Calu3 (cell line): ENCODE measurements around the gene SLC22A23. TPM values are rescaled to one million over a fixed set of nuclear protein-coding genes. Genes with fewer than 3 reads are reported as not detected.

Experiments
- BruUV-seq: library from RNA; stranded (reverse); fragments of 400-500 nt; replicated peaks from 2 replicates; lab custom pipeline; 2021; lab: Mats Ljungman, UMichigan
- CTCF ChIA-PET: fragments of 300-600 bp; sonication (Branson Sonifier 250); formaldehyde crosslinking; loops from one replicate; lab custom pipeline; 2022; ENCODE audit warnings: antibody characterized with exemption; lab: Charles Lee
- DNase-seq: peaks from one replicate; pipeline ENCODE4 v3.0.0; 2022
- H3K27ac Mint-ChIP-seq: one replicate; pipeline ENCODE4 v1.8.0; 2022; ENCODE audit warnings: mixed read lengths; ENCODE audit not compliant: unreplicated experiment
- H3K27me3 Mint-ChIP-seq: one replicate; pipeline ENCODE4 v1.8.0; 2022; ENCODE audit warnings: mixed read lengths; ENCODE audit not compliant: unreplicated experiment
- H3K36me3 Mint-ChIP-seq: one replicate; pipeline ENCODE4 v1.8.0; 2022; ENCODE audit warnings: mild to moderate bottlenecking, moderate library complexity, mixed read lengths; ENCODE audit not compliant: insufficient read depth, unreplicated experiment
- H3K4me1 Mint-ChIP-seq: one replicate; pipeline ENCODE4 v1.8.0; 2022; ENCODE audit warnings: mild to moderate bottlenecking, low read depth, mixed read lengths; ENCODE audit not compliant: unreplicated experiment
- H3K4me3 Mint-ChIP-seq: one replicate; pipeline ENCODE4 v1.8.0; 2022; ENCODE audit warnings: mild to moderate bottlenecking, low read depth, moderate library complexity, mixed read lengths; ENCODE audit not compliant: unreplicated experiment
- H3K9me3 Mint-ChIP-seq: one replicate; pipeline ENCODE4 v1.8.0; 2022; ENCODE audit warnings: low read depth, mixed read lengths; ENCODE audit not compliant: unreplicated experiment
- intact Hi-C: fragments of 100-400 bp; cut with micrococcal nuclease; formaldehyde crosslinking; loops from one replicate; pipeline ENCODE4 v1.10.0; 2022; ENCODE audit not compliant: unreplicated experiment
- total RNA-seq: library from RNA; stranded (reverse); gene quantifications from 2 replicates; pipeline ENCODE4 v1.2.3, GENCODE V29; 2022
- TF ChIP-seq, protein P1 (sequence below): fragments of 200-600 bp; IDR thresholded peaks from one replicate; pipeline ENCODE4 v1.8.0; 2022; ENCODE audit warnings: antibody characterized with exemption; ENCODE audit not compliant: unreplicated experiment

SLC22A23 gene
- total RNA-seq, 1 experiment from 2014 or later = 3.9 TPM

DNA sequence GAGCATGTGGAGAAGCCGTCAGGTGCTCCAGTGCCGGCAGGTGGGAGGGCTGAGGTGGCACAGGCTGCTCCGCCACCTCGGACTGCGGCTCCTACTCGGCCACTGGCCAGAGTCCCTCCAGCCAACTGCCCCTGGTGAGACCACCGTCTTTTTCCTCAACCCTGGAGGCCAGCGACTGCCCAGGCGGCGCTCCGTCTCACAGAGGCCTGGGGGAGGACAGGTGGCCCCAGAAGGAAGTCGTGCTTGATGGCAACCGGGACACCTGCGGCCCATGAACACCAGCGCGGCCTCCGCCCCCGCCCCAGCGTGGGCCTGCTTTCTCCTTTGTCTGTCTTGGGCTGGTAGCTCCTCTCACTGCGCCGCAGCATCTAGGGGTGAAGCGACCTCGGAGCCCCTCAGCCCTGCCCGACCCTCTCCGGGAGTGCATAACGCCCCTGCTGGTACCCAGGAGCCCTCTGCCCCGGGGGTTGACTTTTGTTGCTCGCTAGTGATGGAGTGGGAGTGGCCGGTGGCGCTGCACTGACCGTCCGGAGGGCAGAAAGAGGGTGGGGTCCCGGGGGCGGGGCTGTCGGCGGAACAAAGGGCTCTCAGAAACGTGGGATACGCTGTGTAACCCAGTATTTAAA is 228.7 kb downstream of the SLC22A23 start:
- TF ChIP-seq, protein P1, sequence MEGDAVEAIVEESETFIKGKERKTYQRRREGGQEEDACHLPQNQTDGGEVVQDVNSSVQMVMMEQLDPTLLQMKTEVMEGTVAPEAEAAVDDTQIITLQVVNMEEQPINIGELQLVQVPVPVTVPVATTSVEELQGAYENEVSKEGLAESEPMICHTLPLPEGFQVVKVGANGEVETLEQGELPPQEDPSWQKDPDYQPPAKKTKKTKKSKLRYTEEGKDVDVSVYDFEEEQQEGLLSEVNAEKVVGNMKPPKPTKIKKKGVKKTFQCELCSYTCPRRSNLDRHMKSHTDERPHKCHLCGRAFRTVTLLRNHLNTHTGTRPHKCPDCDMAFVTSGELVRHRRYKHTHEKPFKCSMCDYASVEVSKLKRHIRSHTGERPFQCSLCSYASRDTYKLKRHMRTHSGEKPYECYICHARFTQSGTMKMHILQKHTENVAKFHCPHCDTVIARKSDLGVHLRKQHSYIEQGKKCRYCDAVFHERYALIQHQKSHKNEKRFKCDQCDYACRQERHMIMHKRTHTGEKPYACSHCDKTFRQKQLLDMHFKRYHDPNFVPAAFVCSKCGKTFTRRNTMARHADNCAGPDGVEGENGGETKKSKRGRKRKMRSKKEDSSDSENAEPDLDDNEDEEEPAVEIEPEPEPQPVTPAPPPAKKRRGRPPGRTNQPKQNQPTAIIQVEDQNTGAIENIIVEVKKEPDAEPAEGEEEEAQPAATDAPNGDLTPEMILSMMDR = no peak
- no peak for DNase-seq
- H3K36me3 Mint-ChIP-seq = peaks cover 16% of the 10 kb centered on the region
- H3K9me3 Mint-ChIP-seq = no peaks in the 10 kb centered on the region
- intact Hi-C loops = no loop called here
- no peak overlapping the region for H3K27ac Mint-ChIP-seq
- H3K4me3 Mint-ChIP-seq = peak overlapping the region; percentile 64
- no TSS peak for BruUV-seq
- peaks cover 90% of the 10 kb centered on the region for H3K27me3 Mint-ChIP-seq
- CTCF ChIA-PET = no interaction called here
- peaks cover 11% of the 10 kb centered on the region for H3K4me1 Mint-ChIP-seq

- CTCF ChIA-PET = no interaction called here
- H3K27ac Mint-ChIP-seq = no peak within 1 kb of the TSS
- TF ChIP-seq, protein P1 = no peak
- BruUV-seq = no TSS peak
- H3K4me3 Mint-ChIP-seq = peak within 1 kb of the TSS; percentile 64
- H3K9me3 Mint-ChIP-seq = no peaks in the 10 kb centered on the region
- peak; percentile 16 for DNase-seq
- intact Hi-C loops = no loop called here
- H3K27me3 Mint-ChIP-seq = peaks cover 84% of the 10 kb centered on the region
- H3K36me3 Mint-ChIP-seq = peaks cover 16% of the 10 kb centered on the region
- H3K4me1 Mint-ChIP-seq = peaks cover 11% of the 10 kb centered on the region
Observed at GRCh38 chr6:3227363-3228045, 229.3 kb downstream of the SLC22A23 start, which contains the start of gene TUBB2B. TUBB2B (minus strand) TSS chr6:3227653; CDS start chr6:3227543, 110 bp downstream.

DNA sequence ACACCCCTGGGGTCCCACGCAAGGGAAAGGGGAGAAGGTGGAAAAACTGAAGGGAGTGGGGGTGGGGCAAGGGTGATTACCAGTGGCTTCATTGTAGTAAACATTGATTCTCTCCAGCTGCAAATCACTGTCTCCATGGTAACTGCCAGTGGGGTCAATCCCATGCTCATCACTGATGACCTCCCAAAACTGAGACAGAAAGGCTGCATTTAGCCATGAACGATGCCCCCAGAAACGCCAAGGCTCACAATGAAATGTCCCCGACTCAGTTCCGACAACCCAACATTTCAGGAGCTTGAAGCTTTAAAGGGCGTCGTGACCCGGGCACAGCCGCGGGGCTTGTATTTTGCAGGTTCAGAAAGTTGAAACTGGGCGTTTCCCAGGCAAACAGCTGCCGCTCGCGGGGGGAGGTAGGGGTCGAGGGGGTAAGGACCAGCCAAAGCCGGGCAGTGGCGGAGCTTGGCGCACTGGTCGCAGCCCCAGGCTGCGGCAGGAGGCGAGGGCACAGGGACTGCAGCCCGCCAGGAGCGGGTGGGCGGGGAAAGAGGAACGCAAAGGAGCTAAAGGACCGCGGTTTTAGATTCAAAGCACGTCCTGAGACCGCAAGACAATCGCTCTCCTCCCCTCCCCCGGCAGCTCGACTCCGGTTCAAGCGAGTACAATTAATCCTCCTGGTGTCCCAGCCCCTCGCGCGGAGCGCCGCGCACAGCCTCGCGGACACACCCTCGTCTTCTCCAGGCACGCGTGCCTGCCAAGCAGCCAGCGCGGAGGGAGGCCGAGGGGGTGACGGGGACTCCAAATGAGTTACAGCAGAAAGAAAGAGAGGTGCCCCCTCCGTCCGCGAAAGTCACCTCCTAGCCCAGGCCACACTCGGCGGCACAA is 230.1 kb downstream of the SLC22A23 start:
- Mint-ChIP-seq H3K27ac (no peak overlapping the region), H3K4me3 (peak overlapping the region; percentile 64), H3K4me1 (peaks cover 11% of the 10 kb centered on the region), H3K36me3 (peaks cover 13% of the 10 kb centered on the region), H3K27me3 (peaks cover 76% of the 10 kb centered on the region), H3K9me3 (no peaks in the 10 kb centered on the region)
- TF ChIP-seq, protein P1 = no peak
- no peak for DNase-seq
- BruUV-seq = TSS peak; percentile 19
- intact Hi-C loops = no loop called here
- CTCF ChIA-PET = no interaction called here

DNA sequence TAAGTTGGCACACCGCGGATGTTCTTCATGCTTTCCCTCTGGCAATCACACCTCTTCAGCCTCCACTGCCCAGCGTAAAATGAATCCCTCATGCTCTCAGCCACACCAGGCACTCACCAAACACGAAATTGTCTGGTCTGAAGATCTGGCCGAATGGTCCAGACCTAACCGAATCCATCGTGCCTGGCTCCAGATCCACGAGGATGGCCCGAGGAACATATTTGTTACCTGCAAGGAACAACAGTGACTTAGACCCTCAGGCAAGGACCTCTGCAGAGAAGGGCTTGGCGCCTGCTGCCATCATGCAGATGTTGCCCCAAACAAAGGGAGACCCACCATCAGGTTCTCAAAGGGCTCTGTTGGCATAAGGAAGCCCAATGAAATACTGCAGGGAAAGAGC is 230.8 kb downstream of the SLC22A23 start:
- no peak for DNase-seq
- H3K27me3 Mint-ChIP-seq = peaks cover 71% of the 10 kb centered on the region
- no peaks in the 10 kb centered on the region for H3K9me3 Mint-ChIP-seq
- no TSS peak for BruUV-seq
- CTCF ChIA-PET = no interaction called here
- intact Hi-C loops = no loop called here
- H3K36me3 Mint-ChIP-seq = peaks cover 6% of the 10 kb centered on the region
- H3K4me3 Mint-ChIP-seq = no peak overlapping the region
- TF ChIP-seq, protein P1 = no peak
- no peak overlapping the region for H3K27ac Mint-ChIP-seq
- peaks cover 11% of the 10 kb centered on the region for H3K4me1 Mint-ChIP-seq
